ENCODE data around the gene TMEM135.

The TMEM135 gene

DNA sequence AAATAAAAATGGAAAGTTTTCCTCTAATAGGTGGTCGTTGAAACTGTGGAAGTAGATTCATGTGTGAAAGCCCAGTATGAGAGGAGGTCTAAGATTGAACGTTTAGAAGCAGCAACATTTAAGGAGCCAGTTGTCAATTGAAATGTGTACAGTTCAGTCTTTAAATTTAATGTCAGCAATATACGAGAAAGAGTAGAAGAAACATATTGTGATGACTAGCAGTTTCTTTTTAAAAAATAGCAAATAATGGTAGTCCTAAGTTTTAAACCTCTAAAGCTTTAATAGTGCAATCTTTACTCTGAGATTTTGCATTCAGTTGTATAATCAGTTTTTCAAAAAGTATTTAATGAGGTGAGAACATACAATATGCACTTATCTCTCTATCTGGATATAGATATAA is 44.9 kb downstream of the TMEM135 start:
- H3F3A ChIP-seq (ENCODE audit: insufficient read depth), result no peaks in the 10 kb centered on the region
- peaks cover 7% of the 10 kb centered on the region; the same call in 1 of the 2 replicates for H3K36me3 ChIP-seq (ENCODE audit: low read length)
- H3K4me2 ChIP-seq (ENCODE audit: low read depth, low read length, poor library complexity, severe bottlenecking), result no peak overlapping the region
- no peaks in the 10 kb centered on the region for H4K20me1 ChIP-seq (ENCODE audit: low read depth, low read length)
- H3K9ac ChIP-seq (ENCODE audit: low read length), result no peak overlapping the region
- no peak overlapping the region for H2AFZ ChIP-seq (ENCODE audit: low read depth, low read length, severe bottlenecking)
- H3K9me3 ChIP-seq (ENCODE audit: insufficient read depth, low read length), result peaks cover 11% of the 10 kb centered on the region; the same call in 1 of the 2 replicates
- H3K9me2 ChIP-seq (replicated peaks; ENCODE audit: insufficient read depth, low read length), result no peaks in the 10 kb centered on the region
- H3K79me2 ChIP-seq (ENCODE audit: insufficient read depth, low read length), result no peaks in the 10 kb centered on the region
- H3K27me3 ChIP-seq (ENCODE audit: low read length), result no peaks in the 10 kb centered on the region
- no peak overlapping the region for H3K27ac ChIP-seq (ENCODE audit: low read depth, low read length)
- no peak overlapping the region for H3K4me3 ChIP-seq (ENCODE audit: insufficient read depth, low read length, poor library complexity, severe bottlenecking)
- no peak for TF ChIP-seq EZH2phosphoT487 (conservative IDR thresholded peaks at IDR 0.05; ENCODE audit: low read length)
- TF ChIP-seq, protein P1, sequence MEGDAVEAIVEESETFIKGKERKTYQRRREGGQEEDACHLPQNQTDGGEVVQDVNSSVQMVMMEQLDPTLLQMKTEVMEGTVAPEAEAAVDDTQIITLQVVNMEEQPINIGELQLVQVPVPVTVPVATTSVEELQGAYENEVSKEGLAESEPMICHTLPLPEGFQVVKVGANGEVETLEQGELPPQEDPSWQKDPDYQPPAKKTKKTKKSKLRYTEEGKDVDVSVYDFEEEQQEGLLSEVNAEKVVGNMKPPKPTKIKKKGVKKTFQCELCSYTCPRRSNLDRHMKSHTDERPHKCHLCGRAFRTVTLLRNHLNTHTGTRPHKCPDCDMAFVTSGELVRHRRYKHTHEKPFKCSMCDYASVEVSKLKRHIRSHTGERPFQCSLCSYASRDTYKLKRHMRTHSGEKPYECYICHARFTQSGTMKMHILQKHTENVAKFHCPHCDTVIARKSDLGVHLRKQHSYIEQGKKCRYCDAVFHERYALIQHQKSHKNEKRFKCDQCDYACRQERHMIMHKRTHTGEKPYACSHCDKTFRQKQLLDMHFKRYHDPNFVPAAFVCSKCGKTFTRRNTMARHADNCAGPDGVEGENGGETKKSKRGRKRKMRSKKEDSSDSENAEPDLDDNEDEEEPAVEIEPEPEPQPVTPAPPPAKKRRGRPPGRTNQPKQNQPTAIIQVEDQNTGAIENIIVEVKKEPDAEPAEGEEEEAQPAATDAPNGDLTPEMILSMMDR (IDR thresholded peaks at IDR 0.05; ENCODE audit: insufficient read depth, low read length, poor library complexity, severe bottlenecking), result no peak

DNA sequence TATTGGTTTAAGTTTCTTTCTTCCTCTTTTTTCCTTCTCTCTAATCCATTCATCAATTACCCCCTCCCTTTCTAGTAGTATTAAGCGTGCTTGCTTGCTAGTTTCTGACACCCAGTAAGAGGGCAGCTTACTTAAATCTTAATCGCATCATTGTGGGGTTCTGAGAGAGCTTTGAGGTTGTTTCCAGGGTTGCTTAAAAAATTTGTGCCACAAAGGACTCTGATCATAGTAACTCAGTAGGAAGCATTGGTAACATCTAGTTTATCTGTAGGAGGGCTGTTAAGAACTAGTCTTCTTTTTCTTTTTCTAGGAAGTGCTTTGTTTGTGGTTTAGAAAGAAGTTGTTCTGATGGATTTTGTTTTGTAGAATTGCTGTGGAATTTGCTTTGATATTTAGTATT is 45.3 kb downstream of the TMEM135 start:
- H3K36me3 ChIP-seq (ENCODE audit: low read length), result peaks cover 7% of the 10 kb centered on the region; the same call in 1 of the 2 replicates

DNA sequence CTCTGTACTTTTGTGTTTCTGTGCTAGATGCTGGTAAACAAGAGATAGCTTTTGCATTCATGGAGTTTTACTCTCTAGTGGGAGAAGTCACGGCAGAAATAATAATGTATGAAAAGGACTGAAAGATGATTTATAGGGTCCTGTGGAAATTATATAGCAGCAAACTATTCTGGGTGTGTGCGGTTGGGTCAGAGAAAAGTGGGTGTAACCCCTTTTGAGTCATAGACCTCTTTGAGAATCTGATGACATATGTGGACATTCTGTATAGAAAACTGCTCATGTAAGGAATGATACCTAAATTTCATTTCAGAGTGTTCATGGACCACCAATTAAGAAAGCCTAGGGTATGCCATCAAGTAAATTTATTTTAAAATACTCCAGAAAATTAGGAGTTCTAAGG is 54.4 kb downstream of the TMEM135 start:
- Histone ChIP-seq H3K36me3 (ENCODE audit: low read length) (peaks cover 16% of the 10 kb centered on the region), H3K79me2 (ENCODE audit: insufficient read depth, low read length) (no peaks in the 10 kb centered on the region), H2AFZ (ENCODE audit: low read depth, low read length, severe bottlenecking) (no peak overlapping the region), H3F3A (ENCODE audit: insufficient read depth) (0 out of 2 replicates have a peak, but pooled peaks cover 11% of the 10 kb centered on the region), H3K4me3 (ENCODE audit: insufficient read depth, low read length, poor library complexity, severe bottlenecking) (no peak overlapping the region), H3K27me3 (ENCODE audit: low read length) (no peaks in the 10 kb centered on the region), H4K20me1 (ENCODE audit: low read depth, low read length) (no peaks in the 10 kb centered on the region), H3K27ac (ENCODE audit: low read depth, low read length) (no peak overlapping the region), H3K4me2 (ENCODE audit: low read depth, low read length, poor library complexity, severe bottlenecking) (no peak overlapping the region), H3K9ac (ENCODE audit: low read length) (no peak overlapping the region), H3K9me2 (replicated peaks; ENCODE audit: insufficient read depth, low read length) (no peaks in the 10 kb centered on the region), H3K9me3 (ENCODE audit: insufficient read depth, low read length) (peaks cover 13% of the 10 kb centered on the region; the same call in 1 of the 2 replicates)
- TF ChIP-seq EZH2phosphoT487 (conservative IDR thresholded peaks at IDR 0.05; ENCODE audit: low read length), result no peak
- TF ChIP-seq, protein P1 (IDR thresholded peaks at IDR 0.05; ENCODE audit: insufficient read depth, low read length, poor library complexity, severe bottlenecking), result no peak

More for the DNA sequence above, 45.3 kb downstream of the TMEM135 start:
- H3K4me2 ChIP-seq (ENCODE audit: low read depth, low read length, poor library complexity, severe bottlenecking), result no peak overlapping the region
- peaks cover 16% of the 10 kb centered on the region; the same call in 1 of the 2 replicates for H3K9me3 ChIP-seq (ENCODE audit: insufficient read depth, low read length)
- H4K20me1 ChIP-seq (ENCODE audit: low read depth, low read length), result no peaks in the 10 kb centered on the region
- H3K9me2 ChIP-seq (replicated peaks; ENCODE audit: insufficient read depth, low read length), result no peaks in the 10 kb centered on the region
- no peaks in the 10 kb centered on the region for H3F3A ChIP-seq (ENCODE audit: insufficient read depth)
- H2AFZ ChIP-seq (ENCODE audit: low read depth, low read length, severe bottlenecking), result no peak overlapping the region
- no peaks in the 10 kb centered on the region for H3K27me3 ChIP-seq (ENCODE audit: low read length)
- H3K27ac ChIP-seq (ENCODE audit: low read depth, low read length), result no peak overlapping the region
- H3K79me2 ChIP-seq (ENCODE audit: insufficient read depth, low read length), result no peaks in the 10 kb centered on the region
- TF ChIP-seq, protein P1 (IDR thresholded peaks at IDR 0.05; ENCODE audit: insufficient read depth, low read length, poor library complexity, severe bottlenecking), result no peak
- no peak for TF ChIP-seq EZH2phosphoT487 (conservative IDR thresholded peaks at IDR 0.05; ENCODE audit: low read length)
- no peak overlapping the region for H3K4me3 ChIP-seq (ENCODE audit: insufficient read depth, low read length, poor library complexity, severe bottlenecking)
- H3K9ac ChIP-seq (ENCODE audit: low read length), result no peak overlapping the region
